Measurements from ENCODE around the gene LAMA5. TPM values are rescaled to one million over a fixed set of nuclear protein-coding genes. Genes with fewer than 3 reads are reported as not detected.

The LAMA5 gene
- total RNA-seq, 1 experiment from 2014 or later: 1,050 TPM

DNA sequence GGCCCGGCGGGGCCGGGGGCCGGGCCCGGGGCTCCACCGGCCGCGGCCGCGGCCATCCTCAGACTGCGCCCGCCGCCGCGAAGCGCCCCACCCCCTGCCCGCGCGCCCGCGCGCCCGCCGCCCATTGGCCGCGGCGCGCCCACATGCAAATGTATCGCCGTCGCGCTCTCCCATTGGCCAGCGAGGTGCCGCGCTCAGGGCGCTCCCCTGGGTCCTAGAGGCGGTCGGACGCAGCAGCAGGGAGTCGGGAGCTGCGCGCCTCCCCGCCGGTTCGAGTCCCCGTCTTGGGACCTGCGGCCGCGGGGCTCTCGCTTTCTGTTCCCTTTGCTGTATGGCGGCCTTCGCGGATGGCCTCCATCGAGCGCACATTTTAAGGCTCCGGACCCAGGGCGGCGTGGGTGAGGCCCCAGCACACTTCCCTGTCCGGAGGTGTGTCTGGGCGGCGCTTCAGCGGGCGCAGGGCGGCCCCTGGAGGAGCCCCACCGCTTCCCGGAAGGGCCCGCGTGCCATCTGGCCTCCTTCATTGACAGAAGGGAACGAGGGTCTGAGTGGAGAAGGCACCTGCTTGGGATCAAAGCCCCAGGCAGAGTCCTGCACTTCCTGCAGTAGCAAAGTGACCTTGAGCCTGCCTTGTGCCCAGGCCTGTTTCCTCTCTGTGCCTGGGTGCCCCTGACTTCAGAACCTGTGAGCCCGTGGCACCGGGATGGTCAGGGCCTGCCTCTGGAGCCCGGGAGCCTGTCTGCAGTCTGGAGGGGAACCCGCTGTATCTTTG, 40.3 kb upstream of the LAMA5 start, which contains the start of gene CABLES2:
Gene CABLES2, minus strand, starts transcription at position 65 of the 772 bp plus-strand sequence. Its CDS starts 9 bp downstream, at position 56.
- H3K36me3 ChIP-seq (ENCODE audit: control insufficient read depth, insufficient read depth, low read length): peaks cover 9% of the 10 kb centered on the region
- Mint-ChIP-seq H3K27ac (ENCODE audit: unreplicated experiment) (peak within 1 kb of the TSS; percentile 83), H3K27me3 (ENCODE audit: insufficient read depth, unreplicated experiment) (no peaks in the 10 kb centered on the region), H3K4me1 (ENCODE audit: low read depth, unreplicated experiment) (peaks cover 41% of the 10 kb centered on the region), H3K4me3 (ENCODE audit: unreplicated experiment) (peak within 1 kb of the TSS; percentile 78), H3K36me3 (ENCODE audit: insufficient read depth, unreplicated experiment) (peaks cover 86% of the 10 kb centered on the region), H3K9me3 (ENCODE audit: unreplicated experiment) (no peaks in the 10 kb centered on the region)
- H3K4me3 ChIP-seq (ENCODE audit: low read depth, low read length): peak within 1 kb of the TSS; percentile 95
- ChIA-PET POLR2A (interaction anchor here (0.5 to 0.7 kb wide), 5 partner anchors 17 to 389 kb away, joined by 3 to 11 read pairs (median 4); partner anchors contain the start of genes MRGBP, RBBP8NL and RPS21), CTCF (interaction anchor here (0.6 to 1.1 kb wide), 5 partner anchors 23 to 210 kb away, joined by 3 to 6 read pairs (median 4); partner anchors contain the start of gene ADRM1)
- DNase-seq: peak; percentile 99 to 100
- BruUV-seq (replicated peaks): no TSS peak
- TF ChIP-seq, protein P1, sequence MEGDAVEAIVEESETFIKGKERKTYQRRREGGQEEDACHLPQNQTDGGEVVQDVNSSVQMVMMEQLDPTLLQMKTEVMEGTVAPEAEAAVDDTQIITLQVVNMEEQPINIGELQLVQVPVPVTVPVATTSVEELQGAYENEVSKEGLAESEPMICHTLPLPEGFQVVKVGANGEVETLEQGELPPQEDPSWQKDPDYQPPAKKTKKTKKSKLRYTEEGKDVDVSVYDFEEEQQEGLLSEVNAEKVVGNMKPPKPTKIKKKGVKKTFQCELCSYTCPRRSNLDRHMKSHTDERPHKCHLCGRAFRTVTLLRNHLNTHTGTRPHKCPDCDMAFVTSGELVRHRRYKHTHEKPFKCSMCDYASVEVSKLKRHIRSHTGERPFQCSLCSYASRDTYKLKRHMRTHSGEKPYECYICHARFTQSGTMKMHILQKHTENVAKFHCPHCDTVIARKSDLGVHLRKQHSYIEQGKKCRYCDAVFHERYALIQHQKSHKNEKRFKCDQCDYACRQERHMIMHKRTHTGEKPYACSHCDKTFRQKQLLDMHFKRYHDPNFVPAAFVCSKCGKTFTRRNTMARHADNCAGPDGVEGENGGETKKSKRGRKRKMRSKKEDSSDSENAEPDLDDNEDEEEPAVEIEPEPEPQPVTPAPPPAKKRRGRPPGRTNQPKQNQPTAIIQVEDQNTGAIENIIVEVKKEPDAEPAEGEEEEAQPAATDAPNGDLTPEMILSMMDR (IDR thresholded peaks at IDR 0.05; ENCODE audit: insufficient read depth in 1 of 2, low read depth in 1 of 2, low read length in 1 of 2, severe bottlenecking in 1 of 2, unreplicated experiment in 1 of 2): peak in 1 of 2 experiments; percentile 54
- H3K9me3 ChIP-seq: no peaks in the 10 kb centered on the region
- intact Hi-C loops (cut with micrococcal nuclease; ENCODE audit: unreplicated experiment): loop anchor here (2.0 to 10.0 kb wide), 5 partner anchors 17 to 263 kb away; partner anchors contain the start of genes PSMA7 and SS18L1
- peaks cover 58% of the 10 kb centered on the region for H3K4me1 ChIP-seq
- H3K27me3 ChIP-seq (replicated peaks; ENCODE audit: control insufficient read depth, insufficient read depth, low read length): no peaks in the 10 kb centered on the region

DNA sequence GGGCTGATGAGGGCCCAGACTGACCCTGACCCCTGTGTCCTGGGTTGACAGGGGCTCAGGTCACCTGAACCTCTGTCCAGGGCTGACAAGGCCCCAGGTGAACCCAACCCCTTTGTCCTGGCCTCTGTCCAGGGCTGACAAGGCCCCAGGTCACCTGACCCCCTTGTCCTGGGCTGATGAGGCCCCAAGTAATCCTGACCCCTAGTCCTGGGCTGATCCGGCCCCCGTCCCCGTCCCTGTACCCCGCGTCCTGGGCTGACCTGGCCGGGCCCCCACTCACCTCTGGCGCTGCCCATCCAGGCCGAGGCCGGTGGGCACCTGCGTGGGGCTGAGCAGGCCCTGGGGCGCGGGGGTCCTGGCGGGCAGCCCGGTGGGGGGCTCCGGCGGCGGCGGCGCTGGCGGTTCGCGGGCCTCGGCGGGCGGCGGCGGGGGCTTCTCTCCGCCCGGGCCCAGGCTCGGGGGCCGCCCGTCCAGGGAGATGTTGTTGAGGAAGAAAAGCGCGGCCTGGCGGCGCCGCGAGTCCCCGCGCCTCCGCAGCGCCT, 39.6 kb upstream of the LAMA5 start:
- Mint-ChIP-seq H3K4me3 (ENCODE audit: unreplicated experiment) (peak overlapping the region; percentile 78), H3K9me3 (ENCODE audit: unreplicated experiment) (no peaks in the 10 kb centered on the region), H3K4me1 (ENCODE audit: low read depth, unreplicated experiment) (peaks cover 35% of the 10 kb centered on the region), H3K36me3 (ENCODE audit: insufficient read depth, unreplicated experiment) (peaks cover 86% of the 10 kb centered on the region), H3K27ac (ENCODE audit: unreplicated experiment) (peak overlapping the region; percentile 83), H3K27me3 (ENCODE audit: insufficient read depth, unreplicated experiment) (no peaks in the 10 kb centered on the region)
- TF ChIP-seq, protein P1 (IDR thresholded peaks at IDR 0.05; ENCODE audit: insufficient read depth in 1 of 2, low read depth in 1 of 2, low read length in 1 of 2, severe bottlenecking in 1 of 2, unreplicated experiment in 1 of 2): no peak
- POLR2A ChIA-PET: no interaction called here
- BruUV-seq (replicated peaks): no TSS peak
- Histone ChIP-seq H3K4me1 (peaks cover 53% of the 10 kb centered on the region), H3K9me3 (no peaks in the 10 kb centered on the region), H3K27me3 (replicated peaks; ENCODE audit: control insufficient read depth, insufficient read depth, low read length) (no peaks in the 10 kb centered on the region), H3K4me3 (ENCODE audit: low read depth, low read length) (peak overlapping the region; percentile 95), H3K36me3 (ENCODE audit: control insufficient read depth, insufficient read depth, low read length) (peaks cover 9% of the 10 kb centered on the region)
- no peak for DNase-seq
- intact Hi-C loops (cut with micrococcal nuclease; ENCODE audit: unreplicated experiment): loop anchor here (2.0 to 10.0 kb wide), 5 partner anchors 18 to 262 kb away; partner anchors contain the start of genes PSMA7 and SS18L1
- CTCF ChIA-PET: interaction anchor here (1.1 kb wide), 1 partner anchor 211 kb away, joined by 4 read pairs; no protein-coding TSS in a partner anchor

DNA sequence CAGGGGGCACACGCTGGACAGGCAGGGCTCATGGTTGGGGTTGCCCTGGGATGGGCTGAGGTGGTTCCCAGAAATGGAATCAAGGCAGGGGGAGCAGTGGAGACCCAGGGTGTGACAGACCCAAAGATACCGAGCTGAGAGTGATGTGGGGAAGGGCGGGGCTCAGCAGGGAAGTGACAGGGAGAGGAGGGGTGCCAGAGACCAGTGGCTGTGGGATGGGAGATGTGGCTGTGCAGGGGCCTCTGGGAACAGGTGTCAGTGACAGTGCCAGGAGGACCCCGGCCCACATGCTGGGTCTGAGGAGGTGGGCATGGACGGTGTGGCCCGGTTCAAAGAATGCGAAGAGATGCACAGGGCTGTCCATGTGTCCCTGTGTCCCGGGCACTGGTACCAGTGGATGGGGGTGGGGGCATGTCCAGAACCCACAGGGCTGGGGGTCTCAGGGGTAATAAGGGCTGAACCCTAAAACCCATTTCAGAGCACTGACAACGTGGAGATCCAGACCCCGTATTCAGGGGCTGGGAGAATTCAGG, 38.9 kb upstream of the LAMA5 start:
- H3K4me1 ChIP-seq: peaks cover 47% of the 10 kb centered on the region
- Mint-ChIP-seq H3K9me3 (ENCODE audit: unreplicated experiment) (no peaks in the 10 kb centered on the region), H3K27me3 (ENCODE audit: insufficient read depth, unreplicated experiment) (no peaks in the 10 kb centered on the region), H3K4me3 (ENCODE audit: unreplicated experiment) (peak overlapping the region; percentile 78), H3K27ac (ENCODE audit: unreplicated experiment) (peak overlapping the region; percentile 23), H3K36me3 (ENCODE audit: insufficient read depth, unreplicated experiment) (peaks cover 86% of the 10 kb centered on the region), H3K4me1 (ENCODE audit: low read depth, unreplicated experiment) (peaks cover 35% of the 10 kb centered on the region)
- TF ChIP-seq, protein P1 (IDR thresholded peaks at IDR 0.05; ENCODE audit: insufficient read depth in 1 of 2, low read depth in 1 of 2, low read length in 1 of 2, severe bottlenecking in 1 of 2, unreplicated experiment in 1 of 2): no peak
- no peak for DNase-seq
- CTCF ChIA-PET: interaction anchor here (0.9 to 1.1 kb wide), 4 partner anchors 17 to 211 kb away, joined by 3 to 6 read pairs (median 4); no protein-coding TSS in a partner anchor
- peaks cover 9% of the 10 kb centered on the region for H3K36me3 ChIP-seq (ENCODE audit: control insufficient read depth, insufficient read depth, low read length)
- POLR2A ChIA-PET: interaction anchor here (0.5 to 0.9 kb wide), 2 partner anchors 39 to 284 kb away, joined by 3 to 8 read pairs; partner anchors contain the start of genes LAMA5 and LSM14B
- H3K4me3 ChIP-seq (ENCODE audit: low read depth, low read length): peak overlapping the region; percentile 95
- intact Hi-C loops (cut with micrococcal nuclease; ENCODE audit: unreplicated experiment): loop anchor here (1.0 to 10.0 kb wide), 7 partner anchors 19 to 261 kb away; partner anchors contain the start of genes ADRM1, PSMA7, RPS21 and SS18L1
- no peaks in the 10 kb centered on the region for H3K9me3 ChIP-seq
- H3K27me3 ChIP-seq (replicated peaks; ENCODE audit: control insufficient read depth, insufficient read depth, low read length): no peaks in the 10 kb centered on the region
- BruUV-seq (replicated peaks): TSS peak; percentile 16

Measured in Caco-2 (cell line).